ENCODE results near the gene RAPGEF6.
"Not testable (repeated sequence)": the region's sequence is repeated elsewhere in the genome, so short reads cannot be mapped to it uniquely, and the experiment has no call there.

RAPGEF6 gene

DNA sequence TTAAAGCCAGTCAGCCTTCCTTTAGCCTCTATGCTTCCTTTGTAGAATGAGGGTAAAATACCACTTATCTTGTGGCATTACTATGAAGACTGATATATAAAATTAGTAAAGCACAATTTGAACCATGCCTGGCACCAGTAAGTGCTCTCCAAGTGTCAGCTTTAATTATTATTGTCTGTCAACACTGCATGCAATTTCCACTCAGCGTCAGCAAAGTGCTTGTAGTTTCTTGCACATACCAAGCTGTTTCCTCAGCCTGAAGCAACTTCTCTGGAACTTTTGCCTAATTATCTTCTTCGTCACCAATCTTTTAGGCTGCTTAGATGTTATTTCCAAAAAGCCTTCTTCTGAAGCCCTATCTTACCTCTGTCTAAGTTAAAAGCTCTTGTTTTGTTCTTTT lies 193.8 kb downstream of the RAPGEF6 start:
- no peak for DNase-seq (ENCODE audit: low read depth in 1 of 2, low spot score in 1 of 2)

DNA sequence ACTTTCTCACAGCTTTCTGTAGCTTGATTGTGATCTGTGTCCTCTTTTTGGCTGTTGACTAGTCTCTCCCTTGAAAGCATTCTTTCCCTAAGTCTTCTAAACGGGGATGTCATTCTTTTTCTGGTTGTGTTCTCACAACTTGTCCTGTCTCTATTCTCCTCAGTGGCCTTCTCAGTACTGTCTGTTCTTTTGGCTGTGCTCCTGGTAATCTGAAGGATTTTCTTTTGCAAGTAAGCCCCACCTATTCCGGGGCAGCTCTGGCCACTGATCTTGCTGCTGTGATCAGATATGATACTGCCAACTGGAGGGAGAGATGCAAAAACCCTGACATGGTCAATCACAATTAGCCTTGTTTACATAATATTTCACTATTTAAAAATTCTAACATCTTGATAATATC lies 198.9 kb downstream of the RAPGEF6 start:
- no peak for DNase-seq (ENCODE audit: low read depth in 1 of 2, low spot score in 1 of 2)

DNA sequence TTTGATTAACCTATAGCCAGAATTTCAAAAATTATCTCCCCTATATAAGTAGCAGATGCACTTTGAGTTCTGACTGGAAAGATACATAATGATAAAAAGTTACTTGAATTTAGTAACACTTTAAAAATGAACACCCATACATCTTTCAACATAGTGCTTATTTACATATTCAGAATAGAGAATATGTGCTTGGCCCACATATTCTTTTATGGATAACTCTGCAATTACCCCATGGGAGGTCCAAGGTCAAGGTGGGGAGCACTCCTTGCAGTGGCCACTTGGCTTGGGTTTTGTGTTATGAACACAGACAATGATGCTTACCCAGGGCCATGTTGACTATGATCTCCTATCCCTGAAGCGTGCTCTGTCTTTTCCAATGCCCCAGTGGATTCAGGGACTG lies 201.9 kb downstream of the RAPGEF6 start:
- DNase-seq (ENCODE audit: low read depth in 1 of 2, low spot score in 1 of 2) = no peak

DNA sequence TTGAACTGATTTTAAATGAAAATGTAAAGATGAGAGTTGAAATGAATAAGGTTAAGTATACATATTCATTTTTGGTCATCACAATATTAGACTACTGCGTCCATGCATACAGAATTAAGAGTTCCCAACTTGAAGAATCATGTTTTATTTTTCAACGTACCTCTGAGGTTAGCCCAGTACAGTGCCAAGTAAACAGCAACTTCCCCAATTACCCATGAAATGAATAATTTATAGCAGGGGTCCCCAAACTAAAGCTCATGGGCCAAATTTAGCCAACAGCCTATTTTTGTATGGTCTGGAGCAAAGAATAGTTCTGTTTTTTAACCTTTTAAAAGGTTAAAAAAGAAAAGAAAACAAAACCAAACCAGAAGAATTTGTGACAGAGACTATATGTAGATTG lies 203.2 kb downstream of the RAPGEF6 start:
- DNase-seq (ENCODE audit: low read depth in 1 of 2, low spot score in 1 of 2) = no peak

DNA sequence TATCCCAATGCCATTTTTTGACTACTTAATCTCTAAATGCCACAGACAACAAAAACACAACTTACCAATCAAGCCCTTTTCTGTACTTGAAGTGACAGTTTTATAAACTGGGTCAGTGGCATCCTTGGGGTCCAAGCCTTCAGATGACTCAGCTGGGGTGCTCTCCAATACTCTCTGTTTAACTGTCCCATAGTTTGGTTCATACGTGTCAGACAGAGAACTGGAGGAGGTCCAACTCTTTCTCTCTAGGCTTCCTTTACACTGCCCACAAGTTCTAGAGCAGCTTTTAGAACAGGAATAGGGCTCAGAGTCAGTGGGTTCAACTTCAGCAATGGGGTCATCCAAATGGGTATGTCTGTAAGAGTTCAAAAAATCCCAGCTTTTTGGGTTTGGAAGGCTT lies 204.2 kb downstream of the RAPGEF6 start:
- DNase-seq (ENCODE audit: low read depth in 1 of 2, low spot score in 1 of 2) = no peak

DNA sequence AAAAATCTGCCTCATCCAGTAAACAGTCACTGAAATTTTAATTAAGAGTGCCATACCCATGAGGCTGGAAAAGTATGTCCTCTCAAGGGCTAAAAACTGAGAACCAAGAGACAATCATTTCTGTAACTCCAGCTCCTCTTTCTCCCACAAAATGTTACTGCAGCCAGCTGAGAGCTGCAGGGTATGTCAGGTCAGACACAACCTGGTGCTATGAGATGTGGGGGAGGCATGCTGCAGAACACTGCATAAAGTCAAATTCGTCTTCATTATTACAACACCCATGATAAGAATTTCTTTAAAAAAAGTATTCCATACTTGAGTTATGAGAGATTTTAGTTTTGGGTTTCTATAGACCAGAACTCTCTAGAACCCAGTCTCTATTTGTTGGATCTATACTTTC lies 209.0 kb downstream of the RAPGEF6 start:
- no peak for DNase-seq (ENCODE audit: low read depth in 1 of 2, low spot score in 1 of 2)

DNA sequence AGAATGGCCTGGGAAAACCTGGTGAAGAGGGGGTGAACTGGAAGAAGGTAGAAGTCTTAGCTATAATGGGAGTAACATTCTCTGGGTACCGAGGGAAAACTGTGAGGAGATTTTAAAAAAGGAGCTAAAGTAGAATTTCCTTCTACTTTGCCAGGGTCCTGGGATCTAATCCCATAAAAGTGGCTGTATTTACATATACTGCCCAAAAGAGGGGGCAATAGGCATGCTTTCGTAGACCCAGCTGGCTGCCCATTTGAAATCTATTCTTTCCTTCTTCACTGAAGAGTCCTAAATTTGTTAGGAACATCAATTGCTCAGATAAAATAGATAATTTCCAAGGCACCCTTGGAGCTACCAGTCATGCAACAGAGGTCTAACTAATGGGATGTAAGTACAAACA lies 212.0 kb downstream of the RAPGEF6 start:
- no peak for DNase-seq (ENCODE audit: low read depth in 1 of 2, low spot score in 1 of 2)

DNA sequence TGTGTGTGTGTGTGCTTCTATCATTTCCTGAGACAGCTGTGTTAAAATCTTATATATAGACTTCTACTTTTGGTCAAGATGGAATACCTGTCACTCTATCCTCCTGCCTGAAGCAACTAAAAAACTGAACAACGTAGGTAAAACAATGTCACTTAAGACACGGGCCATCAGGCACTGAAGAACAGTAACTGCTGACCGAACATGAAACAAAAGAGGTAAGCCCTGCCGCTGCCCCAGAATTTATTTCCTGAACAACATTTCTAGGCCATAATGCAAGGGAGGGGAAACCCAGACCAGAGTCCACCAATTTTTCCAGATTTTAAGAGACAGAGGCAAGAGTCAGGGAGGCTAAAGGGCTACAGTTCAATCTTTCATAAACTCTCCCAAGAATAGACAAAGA lies 215.2 kb downstream of the RAPGEF6 start:
- no peak for DNase-seq (ENCODE audit: low read depth in 1 of 2, low spot score in 1 of 2)

DNA sequence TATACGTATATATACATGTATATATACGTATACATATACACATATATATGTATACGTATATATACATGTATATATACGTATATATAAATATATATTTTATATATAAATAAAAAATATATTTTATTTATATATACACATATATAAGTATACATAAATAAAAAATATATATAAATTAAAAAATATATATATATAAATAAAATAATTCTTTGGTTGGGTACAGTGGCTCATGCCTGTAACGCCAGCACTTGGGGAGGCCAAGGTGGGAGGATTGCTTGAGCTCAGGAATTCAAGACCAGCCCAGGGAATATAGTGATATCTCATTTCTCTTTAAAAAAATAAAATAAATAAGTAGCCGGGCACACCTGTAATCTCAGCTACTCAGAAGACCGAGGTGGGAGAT lies 216.2 kb downstream of the RAPGEF6 start:
- no peak for DNase-seq (ENCODE audit: low read depth in 1 of 2, low spot score in 1 of 2)

DNA sequence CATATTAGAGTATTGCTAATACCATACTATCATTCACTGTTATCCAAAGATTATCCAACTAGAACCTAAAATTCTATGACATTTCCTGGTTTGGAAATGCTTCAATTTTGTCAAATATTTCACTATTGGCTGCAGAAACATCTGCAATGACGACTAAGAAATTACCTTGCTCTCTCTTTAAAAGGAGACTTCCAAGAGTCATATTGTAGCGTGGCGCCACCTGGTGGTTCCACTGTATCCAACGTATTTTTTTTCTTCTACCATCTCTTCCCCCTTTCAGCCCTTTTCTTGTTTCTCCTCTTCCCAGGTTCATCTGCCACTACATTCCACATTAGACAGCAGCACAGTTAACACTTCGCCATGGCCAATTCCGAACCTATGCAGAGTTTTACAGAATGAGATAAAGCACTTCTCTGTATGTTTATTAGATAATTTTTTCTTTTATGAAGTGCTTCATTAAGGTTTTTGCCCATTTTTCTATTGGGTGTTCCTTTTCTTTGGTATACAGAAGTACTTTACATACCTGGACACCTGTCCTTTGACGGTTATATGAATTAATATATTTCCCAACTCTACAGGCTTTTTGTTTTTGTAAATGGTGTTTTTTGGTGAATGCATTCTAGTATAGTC lies 217.7 kb downstream of the RAPGEF6 start:
- DNase-seq (ENCODE audit: low read depth in 1 of 2, low spot score in 1 of 2) = peak; percentile 67 to 79

DNA sequence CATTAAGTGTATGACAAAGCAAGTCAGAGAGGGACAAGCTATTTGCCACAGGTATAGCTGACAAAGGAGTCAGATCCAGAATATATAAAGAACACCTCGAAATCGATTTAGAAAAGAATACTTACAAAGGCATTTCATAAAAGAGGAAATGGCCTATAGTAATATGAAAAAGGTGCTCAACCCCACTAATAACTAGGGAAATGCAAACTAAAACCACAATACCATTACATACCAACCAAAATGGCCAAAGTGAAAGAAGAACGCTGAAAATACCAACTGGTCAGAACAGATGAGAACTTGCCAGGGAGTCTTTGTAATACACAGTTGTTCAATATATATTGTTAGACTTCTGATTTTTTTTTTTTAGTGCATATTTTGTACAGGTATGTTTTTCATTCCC lies 218.3 kb downstream of the RAPGEF6 start:
- DNase-seq (ENCODE audit: low read depth in 1 of 2, low spot score in 1 of 2) = no peak

DNA sequence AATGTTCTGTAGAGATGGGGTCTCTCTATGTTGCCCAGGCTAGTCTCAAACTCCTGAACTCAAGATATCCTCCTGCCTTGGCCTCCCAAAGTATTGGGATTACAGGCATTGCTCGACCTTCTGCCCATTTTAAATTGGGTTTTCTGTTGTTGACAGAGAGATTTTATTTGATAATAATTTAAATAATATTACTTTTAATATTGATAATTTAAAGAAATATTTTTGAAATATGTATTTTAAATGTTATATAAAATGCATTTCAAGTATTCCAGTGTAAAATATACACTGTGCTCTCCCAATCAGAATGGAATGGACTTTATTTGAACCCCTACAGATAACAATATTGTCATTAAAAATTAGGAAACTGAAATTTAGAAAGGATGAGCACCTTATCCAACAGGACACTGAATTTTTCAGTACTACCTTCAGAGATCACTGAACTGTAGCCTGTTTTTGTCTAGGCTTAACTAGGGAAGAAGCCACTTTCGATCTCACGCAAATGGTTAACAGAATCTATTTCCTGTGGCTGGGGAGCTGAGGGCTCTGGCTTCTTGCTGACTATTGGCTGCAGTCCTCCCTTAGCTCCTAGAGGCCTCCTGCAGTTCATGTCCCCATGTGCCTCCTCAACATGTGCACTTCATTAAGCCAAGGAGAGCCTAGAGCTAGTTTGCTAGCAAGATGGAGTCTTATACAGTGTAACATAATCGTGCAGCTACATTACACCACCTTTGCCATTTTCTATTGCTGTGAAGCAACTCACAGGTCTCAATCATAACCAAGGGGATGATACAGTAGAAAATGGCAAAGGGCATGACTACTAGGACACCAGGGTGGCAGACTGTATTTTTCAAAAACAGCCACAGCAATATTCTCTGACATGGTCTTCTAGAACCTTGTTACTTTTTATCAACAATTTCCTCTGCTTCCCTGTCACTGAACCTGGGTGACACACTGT lies 221.1 kb downstream of the RAPGEF6 start:
- DNase-seq (ENCODE audit: low read depth in 1 of 2, low spot score in 1 of 2) = no peak

DNA sequence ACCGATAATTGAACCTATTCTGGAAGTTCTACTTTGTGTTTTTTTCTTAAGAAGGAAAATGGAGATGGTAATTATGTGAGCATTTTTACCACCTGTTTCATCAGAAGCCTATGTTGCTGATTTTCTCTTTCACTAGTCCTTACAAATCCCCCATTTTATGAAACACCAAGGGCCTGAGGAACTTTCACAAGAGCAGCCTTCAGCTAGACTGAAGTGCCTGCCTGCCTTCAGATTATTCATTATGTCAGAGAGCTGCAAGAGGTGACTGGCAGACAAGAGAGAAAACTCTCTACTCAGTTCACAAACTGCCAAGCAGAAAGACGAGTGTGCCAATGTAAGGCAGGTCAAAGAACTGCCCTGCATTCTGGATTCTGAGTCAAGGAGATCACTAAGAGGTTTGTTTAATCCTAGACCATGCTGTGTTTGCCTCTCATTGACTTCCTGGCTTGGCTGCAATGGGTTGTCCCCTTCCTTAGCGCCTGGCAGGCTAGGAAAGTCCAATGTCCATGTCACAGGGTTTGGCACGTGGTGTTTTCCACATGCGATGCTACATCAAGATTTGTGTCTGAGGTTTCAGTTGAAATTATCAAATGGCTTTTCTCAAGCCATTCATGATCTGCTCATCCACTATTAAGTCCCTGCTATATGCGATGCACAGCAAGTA lies 227.9 kb downstream of the RAPGEF6 start:
- DNase-seq (ENCODE audit: low read depth in 1 of 2, low spot score in 1 of 2) = no peak

DNA sequence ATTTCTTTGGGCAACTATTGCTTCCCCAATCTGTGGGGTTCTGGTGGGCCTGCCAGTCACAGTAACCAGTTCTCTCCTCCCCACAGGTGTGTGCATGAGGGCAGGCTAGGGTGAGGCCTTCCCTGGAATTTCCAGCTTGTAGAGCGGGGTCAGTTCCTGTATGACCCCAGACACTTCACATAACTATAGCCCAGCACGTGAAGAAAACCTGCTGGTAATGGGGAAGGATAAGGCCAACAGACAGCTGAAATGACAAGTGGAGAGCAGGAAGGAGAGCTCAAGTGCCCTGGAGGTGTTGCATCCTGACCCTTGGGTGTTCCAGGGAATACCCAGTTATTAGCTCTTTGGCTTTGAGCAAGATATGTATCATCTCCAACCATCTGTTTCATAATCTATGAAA lies 229.0 kb downstream of the RAPGEF6 start:
- DNase-seq (ENCODE audit: low read depth in 1 of 2, low spot score in 1 of 2) = no peak

DNA sequence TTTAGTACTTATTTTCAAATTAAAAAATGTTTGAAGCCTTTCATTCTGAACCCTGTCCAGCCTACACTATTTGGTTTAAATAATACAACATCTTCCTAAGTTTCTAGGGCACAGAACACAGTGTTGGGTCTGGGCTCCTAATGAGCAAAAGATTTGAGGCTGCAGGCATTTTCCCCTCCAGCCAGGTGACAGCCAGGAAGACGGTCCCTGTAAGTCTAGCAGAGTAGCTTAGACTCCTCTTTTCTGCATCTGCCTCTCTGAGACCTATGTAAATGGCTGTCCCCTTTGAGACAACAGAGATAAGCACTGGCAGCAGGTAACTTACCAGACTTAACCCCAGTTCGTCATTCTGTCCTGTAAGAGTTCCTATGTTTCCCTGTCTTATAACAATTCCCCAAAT lies 229.4 kb downstream of the RAPGEF6 start:
- DNase-seq (ENCODE audit: low read depth in 1 of 2, low spot score in 1 of 2) = no peak

DNA sequence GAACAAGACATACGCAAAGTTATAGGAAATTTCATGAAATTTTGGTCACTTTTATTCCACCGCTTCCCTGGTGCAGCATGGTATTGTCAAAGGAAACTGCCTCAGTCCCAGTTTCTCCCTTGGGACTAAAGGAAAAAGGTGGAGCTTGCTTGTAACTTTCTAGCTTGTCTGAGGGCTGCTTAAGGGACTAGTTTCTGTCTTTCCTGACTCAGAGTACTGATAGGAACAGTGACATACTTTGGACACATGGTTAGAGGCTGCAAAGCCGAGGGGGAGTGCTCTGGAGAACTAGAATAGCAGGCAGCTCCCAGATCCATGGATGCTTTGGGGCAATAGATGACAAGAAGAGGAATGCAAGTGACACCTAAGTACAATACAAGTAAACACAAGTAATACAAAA lies 234.4 kb downstream of the RAPGEF6 start:
- no peak for DNase-seq (ENCODE audit: low read depth in 1 of 2, low spot score in 1 of 2)

DNA sequence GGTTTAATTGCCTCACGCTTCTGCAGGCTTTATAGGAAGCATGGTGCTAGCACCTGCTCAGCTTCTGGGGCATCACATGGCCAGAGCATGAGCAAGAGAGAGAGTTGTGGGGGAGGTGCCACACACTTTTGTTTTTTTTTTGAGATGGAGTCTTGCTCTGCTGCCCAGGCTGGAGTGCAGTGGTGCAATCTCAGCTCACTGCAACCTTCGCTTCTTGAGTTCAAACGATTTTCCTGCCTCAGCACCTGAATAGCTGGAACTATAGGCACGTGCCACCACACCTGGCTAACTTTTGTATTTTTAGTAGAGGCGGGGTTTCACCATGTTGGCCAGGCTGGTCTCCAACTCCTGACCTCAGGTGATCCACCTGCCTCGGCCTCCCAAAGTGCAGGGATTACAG lies 236.0 kb downstream of the RAPGEF6 start:
- DNase-seq (ENCODE audit: low read depth in 1 of 2, low spot score in 1 of 2) = not testable (repeated sequence)

DNA sequence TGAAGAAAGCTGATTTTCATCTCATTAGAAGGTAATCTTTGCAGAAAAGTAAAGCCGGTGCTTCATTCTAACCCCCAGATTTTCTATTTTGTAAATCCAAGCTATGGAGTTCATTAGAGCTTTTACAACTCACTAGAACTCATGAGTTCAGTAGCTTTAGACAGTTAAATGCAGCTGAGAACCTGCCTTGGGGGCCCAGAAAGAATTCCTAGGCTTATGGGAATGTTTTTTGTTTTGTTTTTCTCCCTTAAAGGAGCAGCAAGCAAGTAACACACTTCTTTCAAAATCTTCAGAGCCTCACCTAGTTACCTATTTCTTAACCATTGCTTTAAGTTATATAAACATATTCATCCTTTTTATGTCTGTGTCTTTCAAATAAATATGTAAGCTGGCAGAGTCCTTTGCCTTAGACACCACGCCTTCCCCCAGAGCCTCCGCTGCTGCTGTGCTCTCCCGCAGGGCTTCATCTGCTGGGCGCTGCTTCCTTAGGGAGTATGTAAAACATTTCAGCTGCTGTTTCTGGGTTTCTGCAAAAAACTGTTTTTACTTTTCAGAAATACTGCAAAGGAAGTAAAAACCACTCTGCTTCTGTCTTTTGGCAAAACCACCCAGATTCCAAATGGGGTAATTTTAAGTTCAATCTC lies 238.3 kb downstream of the RAPGEF6 start:
- DNase-seq (ENCODE audit: low read depth in 1 of 2, low spot score in 1 of 2) = no peak

DNA sequence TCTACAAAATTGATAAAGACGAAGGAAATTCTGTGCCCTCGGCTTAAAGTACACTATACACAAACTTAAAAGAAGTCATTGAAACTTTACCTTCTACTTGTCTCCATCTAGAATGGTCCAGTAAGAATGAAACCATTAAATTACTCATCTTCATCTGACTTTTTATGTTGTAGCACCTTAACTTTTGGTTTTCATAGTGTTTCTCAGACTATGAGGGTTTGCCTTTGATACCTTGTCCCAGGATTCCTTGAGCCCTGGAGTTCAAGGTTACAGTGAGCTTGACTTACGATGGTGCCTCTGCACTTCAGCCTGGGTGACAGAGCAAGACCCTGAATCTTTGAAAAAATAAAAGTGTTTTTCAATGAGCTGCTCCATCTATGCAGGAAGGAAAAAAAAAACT lies 239.0 kb downstream of the RAPGEF6 start:
- DNase-seq (ENCODE audit: low read depth in 1 of 2, low spot score in 1 of 2) = no peak

DNA sequence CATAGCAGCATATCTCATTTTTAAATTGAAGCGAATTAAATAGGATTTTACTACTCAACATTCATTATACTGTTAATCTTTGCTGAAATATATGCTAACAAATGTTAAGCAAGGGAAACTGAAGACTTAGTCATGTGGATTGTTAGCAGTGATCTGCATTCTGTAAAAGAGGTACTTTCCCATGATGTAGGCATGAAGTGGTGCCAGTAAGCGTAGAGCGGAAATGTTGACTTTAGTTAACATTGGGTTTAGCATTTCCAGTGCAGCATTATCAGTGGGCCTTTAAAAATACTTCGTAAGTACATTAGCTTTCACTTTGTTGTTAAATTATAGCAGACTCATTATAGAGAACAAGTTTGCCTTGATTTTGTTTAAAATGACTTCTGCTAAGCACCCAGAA lies 240.9 kb downstream of the RAPGEF6 start:
- peak in 1 of 2 donors; percentile 61 for DNase-seq (ENCODE audit: low read depth in 1 of 2, low spot score in 1 of 2)

DNA sequence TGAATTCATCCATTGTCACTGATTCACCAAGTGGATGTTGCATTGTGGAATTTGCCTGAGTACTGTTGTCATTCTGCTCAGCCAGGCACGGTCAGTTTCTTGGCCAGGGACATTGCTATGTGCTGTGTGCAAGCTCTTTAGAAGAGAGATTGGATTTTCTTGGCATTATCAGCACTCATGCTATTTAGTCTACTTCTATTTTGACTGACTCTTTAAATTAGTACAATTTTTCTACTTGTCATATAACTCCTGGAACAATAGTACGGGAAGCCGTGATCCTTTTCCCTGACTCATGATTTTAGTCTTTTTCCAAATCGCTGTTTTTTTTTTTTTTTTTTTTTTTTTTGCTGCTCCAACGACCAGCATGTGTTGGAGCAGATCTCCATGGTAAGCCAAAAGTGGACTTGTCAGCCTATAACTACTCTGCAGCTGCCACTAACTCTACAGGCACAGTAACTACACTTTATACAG lies 241.5 kb downstream of the RAPGEF6 start:
- DNase-seq (ENCODE audit: low read depth in 1 of 2, low spot score in 1 of 2) = no peak

All from activated CD4-positive, alpha-beta T cell treated with anti-CD3 and anti-CD28 coated beads, Interleukin-2, amount 50 U/mL, for 24 hours (primary cell).